ENCODE data around the gene CDC5L.

- TF ChIP-seq, protein P1, sequence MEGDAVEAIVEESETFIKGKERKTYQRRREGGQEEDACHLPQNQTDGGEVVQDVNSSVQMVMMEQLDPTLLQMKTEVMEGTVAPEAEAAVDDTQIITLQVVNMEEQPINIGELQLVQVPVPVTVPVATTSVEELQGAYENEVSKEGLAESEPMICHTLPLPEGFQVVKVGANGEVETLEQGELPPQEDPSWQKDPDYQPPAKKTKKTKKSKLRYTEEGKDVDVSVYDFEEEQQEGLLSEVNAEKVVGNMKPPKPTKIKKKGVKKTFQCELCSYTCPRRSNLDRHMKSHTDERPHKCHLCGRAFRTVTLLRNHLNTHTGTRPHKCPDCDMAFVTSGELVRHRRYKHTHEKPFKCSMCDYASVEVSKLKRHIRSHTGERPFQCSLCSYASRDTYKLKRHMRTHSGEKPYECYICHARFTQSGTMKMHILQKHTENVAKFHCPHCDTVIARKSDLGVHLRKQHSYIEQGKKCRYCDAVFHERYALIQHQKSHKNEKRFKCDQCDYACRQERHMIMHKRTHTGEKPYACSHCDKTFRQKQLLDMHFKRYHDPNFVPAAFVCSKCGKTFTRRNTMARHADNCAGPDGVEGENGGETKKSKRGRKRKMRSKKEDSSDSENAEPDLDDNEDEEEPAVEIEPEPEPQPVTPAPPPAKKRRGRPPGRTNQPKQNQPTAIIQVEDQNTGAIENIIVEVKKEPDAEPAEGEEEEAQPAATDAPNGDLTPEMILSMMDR (conservative IDR thresholded peaks at IDR 0.05 in 1 of 2, IDR thresholded peaks at IDR 0.05 in 1 of 2; ENCODE audit: extremely low read depth in 1 of 2, insufficient read depth in 1 of 2, low read depth in 1 of 2, low read length in 2 of 2): no peak
- no peak for TF ChIP-seq EZH2 (IDR thresholded peaks at IDR 0.05; ENCODE audit: borderline replicate concordance, low read length)
Observed at GRCh38 chr6:44493593-44493992, 106.1 kb downstream of the CDC5L start.

Measured in mammary epithelial cell (primary cell).